Coronary artery (tissue), 2 donors: ENCODE data around the gene DPYD.

Source experiments
- DNase-seq: peaks from one replicate; pipeline ENCODE4 v3.0.0-alpha.2; 2017; ENCODE audit warnings: low spot score
- H3K27ac ChIP-seq, 2 donors: fragments of 200-600 bp; sonication (generic); one replicate each; pipeline ENCODE4 v1.5.1; 2016 to 2019
- H3K4me3 ChIP-seq: fragments of 200-600 bp; sonication (generic); 2 replicates; pipeline ENCODE4 v1.5.1; 2016; ENCODE audit warnings: mild to moderate bottlenecking, moderate library complexity
- CTCF ChIP-seq: fragments of 200-600 bp; sonication (generic); IDR thresholded peaks from one replicate; pipeline ENCODE4 v1.5.1; 2019; ENCODE audit warnings: antibody characterized with exemption

The DPYD gene

GRCh38 chr1:97740891-97741290 lies 179.9 kb downstream of the DPYD start:
- Histone ChIP-seq H3K4me3 (no peak overlapping the region), H3K27ac (no peak overlapping the region)
- DNase-seq, result no peak
- no peak for TF ChIP-seq CTCF

GRCh38 chr1:97739596-97740103 lies 181.2 kb downstream of the DPYD start:
- Histone ChIP-seq H3K4me3 (no peak overlapping the region), H3K27ac (no peak overlapping the region)
- no peak for DNase-seq
- no peak for TF ChIP-seq CTCF

- no peak for TF ChIP-seq CTCF
- no peak overlapping the region for H3K4me3 ChIP-seq
- DNase-seq, result no peak
Observed at GRCh38 chr1:97738270-97738669, 182.6 kb downstream of the DPYD start.

GRCh38 chr1:97730271-97730670 lies 190.6 kb downstream of the DPYD start:
- no peak overlapping the region for H3K4me3 ChIP-seq
- TF ChIP-seq CTCF, result no peak
- no peak overlapping the region for H3K27ac ChIP-seq
- no peak for DNase-seq

More at GRCh38 chr1:97738270-97738669, 182.6 kb downstream of the DPYD start:
- no peak overlapping the region for H3K27ac ChIP-seq

- TF ChIP-seq CTCF, result no peak
- Histone ChIP-seq H3K27ac (no peak overlapping the region), H3K4me3 (no peak overlapping the region)
- no peak for DNase-seq
Observed at GRCh38 chr1:97728436-97728835, 192.4 kb downstream of the DPYD start.

- Histone ChIP-seq H3K27ac (no peak overlapping the region), H3K4me3 (no peak overlapping the region)
- TF ChIP-seq CTCF, result no peak
- DNase-seq, result no peak
Observed at GRCh38 chr1:97727029-97727428, 193.8 kb downstream of the DPYD start.

GRCh38 chr1:97726386-97726785 lies 194.4 kb downstream of the DPYD start:
- Histone ChIP-seq H3K4me3 (no peak overlapping the region), H3K27ac (no peak overlapping the region)
- no peak for TF ChIP-seq CTCF
- no peak for DNase-seq
